ENCODE data around the gene ZNF799. TPM values are rescaled to one million over a fixed set of nuclear protein-coding genes. Genes with fewer than 3 reads are reported as not detected.
"Not testable (repeated sequence)": the region's sequence is repeated elsewhere in the genome, so short reads cannot be mapped to it uniquely, and the experiment has no call there.

ZNF799 gene
- total RNA-seq = 1 to 10 TPM; 9.7 to 10.0 TPM
- polyA plus RNA-seq (ENCODE audit: insufficient read length in 2 of 2) = 1 to 10 TPM; 5.5 to 6.2 TPM
- long read RNA-seq, donor 1, full-length matches to known transcripts = 1 of 1 reads
- long read RNA-seq, donor 1, partial matches to known transcripts = 0 of 1 reads
- long read RNA-seq, donor 1, other reads (novel, unspliced or antisense) = 0 of 1 reads
- long read RNA-seq, donor 2 = 0 reads
- long read RNA-seq, donor 3, partial matches to known transcripts = 0 of 2 reads
- long read RNA-seq, donor 3, other reads (novel, unspliced or antisense) = 0 of 2 reads
- long read RNA-seq, donor 4, full-length matches to known transcripts = 4 of 4 reads
- long read RNA-seq, donor 4, partial matches to known transcripts = 0 of 4 reads
- long read RNA-seq, donor 4, other reads (novel, unspliced or antisense) = 0 of 4 reads

- whole genome bisulfite sequencing (ENCODE audit: insufficient coverage) = under 1% methylated on average over 69 of the region's 71 CpGs
- Histone ChIP-seq H3K4me3 (ENCODE audit: low read depth, low read length) (peak within 1 kb of the TSS; percentile 89), H3K27ac (ENCODE audit: low read depth, low read length) (peak within 1 kb of the TSS; percentile 84), H3K4me1 (ENCODE audit: control insufficient read depth, insufficient read depth, low read length) (peaks cover 14% of the 10 kb centered on the region), H3K27me3 (ENCODE audit: control insufficient read depth, insufficient read depth, low read length) (no peaks in the 10 kb centered on the region), H3K9me3 (ENCODE audit: control insufficient read depth, insufficient read depth, low read length) (no peaks in the 10 kb centered on the region), H3K36me3 (ENCODE audit: control insufficient read depth, insufficient read depth, low read length) (no peaks in the 10 kb centered on the region)
- DNase-seq (ENCODE audit: low read depth in 4 of 6, low spot score in 6 of 6) = peak; percentile 81 to 98 (median 88)
These were observed at the start of gene ZNF799 for GRCh38 chr19:12400633-12401502. ZNF799 (minus strand) TSS chr19:12401271; CDS start chr19:12401070, 201 bp downstream.

- Histone ChIP-seq H3K9me3 (ENCODE audit: control insufficient read depth, insufficient read depth, low read length) (peaks cover 7% of the 10 kb centered on the region), H3K27me3 (ENCODE audit: control insufficient read depth, insufficient read depth, low read length) (no peaks in the 10 kb centered on the region), H3K36me3 (ENCODE audit: control insufficient read depth, insufficient read depth, low read length) (no peaks in the 10 kb centered on the region), H3K27ac (ENCODE audit: low read depth, low read length) (no peak overlapping the region), H3K4me3 (ENCODE audit: low read depth, low read length) (no peak overlapping the region), H3K4me1 (ENCODE audit: control insufficient read depth, insufficient read depth, low read length) (no peaks in the 10 kb centered on the region)
- no peak for DNase-seq (ENCODE audit: low read depth in 4 of 6, low spot score in 6 of 6)
- 96% methylated on average over 10 of the region's 10 CpGs for WGBS (ENCODE audit: insufficient coverage)
These were observed 49.8 kb upstream of the ZNF799 start for GRCh38 chr19:12450844-12451243.

- H3K27ac ChIP-seq (ENCODE audit: low read depth, low read length) = no peak overlapping the region
- no peak overlapping the region for H3K4me3 ChIP-seq (ENCODE audit: low read depth, low read length)
- WGBS (ENCODE audit: insufficient coverage) = 90% methylated on average over 2 of the region's 2 CpGs
- no peaks in the 10 kb centered on the region for H3K4me1 ChIP-seq (ENCODE audit: control insufficient read depth, insufficient read depth, low read length)
- no peaks in the 10 kb centered on the region for H3K27me3 ChIP-seq (ENCODE audit: control insufficient read depth, insufficient read depth, low read length)
- H3K36me3 ChIP-seq (ENCODE audit: control insufficient read depth, insufficient read depth, low read length) = no peaks in the 10 kb centered on the region
- H3K9me3 ChIP-seq (ENCODE audit: control insufficient read depth, insufficient read depth, low read length) = peaks cover 7% of the 10 kb centered on the region
- DNase-seq (ENCODE audit: low read depth in 4 of 6, low spot score in 6 of 6) = no peak
These were observed 47.7 kb upstream of the ZNF799 start for GRCh38 chr19:12448808-12449207.

GRCh38 chr19:12440541-12441316, 39.7 kb upstream of the ZNF799 start, which contains the start of gene ZNF443:
ZNF443 (minus strand) TSS chr19:12441021; CDS start chr19:12440914, 107 bp downstream.
- DNase-seq (ENCODE audit: low read depth in 4 of 6, low spot score in 6 of 6) = peak; percentile 96 to 99 (median 98)
- Histone ChIP-seq H3K27me3 (ENCODE audit: control insufficient read depth, insufficient read depth, low read length) (no peaks in the 10 kb centered on the region), H3K4me3 (ENCODE audit: low read depth, low read length) (peak within 1 kb of the TSS; percentile 73), H3K27ac (ENCODE audit: low read depth, low read length) (peak within 1 kb of the TSS; percentile 82), H3K9me3 (ENCODE audit: control insufficient read depth, insufficient read depth, low read length) (no peaks in the 10 kb centered on the region), H3K36me3 (ENCODE audit: control insufficient read depth, insufficient read depth, low read length) (no peaks in the 10 kb centered on the region), H3K4me1 (ENCODE audit: control insufficient read depth, insufficient read depth, low read length) (peaks cover 3% of the 10 kb centered on the region)
- 0% methylated on average over 55 of the region's 59 CpGs for WGBS (ENCODE audit: insufficient coverage)

GRCh38 chr19:12439686-12440540, 38.8 kb upstream of the ZNF799 start:
- not testable (repeated sequence) for H3K36me3 ChIP-seq (ENCODE audit: control insufficient read depth, insufficient read depth, low read length); H3K9me3 ChIP-seq (ENCODE audit: control insufficient read depth, insufficient read depth, low read length); H3K4me1 ChIP-seq (ENCODE audit: control insufficient read depth, insufficient read depth, low read length); H3K27me3 ChIP-seq (ENCODE audit: control insufficient read depth, insufficient read depth, low read length)
- Histone ChIP-seq H3K4me3 (ENCODE audit: low read depth, low read length) (peak overlapping the region; percentile 73), H3K27ac (ENCODE audit: low read depth, low read length) (peak overlapping the region; percentile 40)
- DNase-seq (ENCODE audit: low read depth in 4 of 6, low spot score in 6 of 6) = peak in 2 of 6 donors; percentile 29 to 45
- 1% methylated on average over 17 of the region's 28 CpGs for WGBS (ENCODE audit: insufficient coverage)

DNA sequence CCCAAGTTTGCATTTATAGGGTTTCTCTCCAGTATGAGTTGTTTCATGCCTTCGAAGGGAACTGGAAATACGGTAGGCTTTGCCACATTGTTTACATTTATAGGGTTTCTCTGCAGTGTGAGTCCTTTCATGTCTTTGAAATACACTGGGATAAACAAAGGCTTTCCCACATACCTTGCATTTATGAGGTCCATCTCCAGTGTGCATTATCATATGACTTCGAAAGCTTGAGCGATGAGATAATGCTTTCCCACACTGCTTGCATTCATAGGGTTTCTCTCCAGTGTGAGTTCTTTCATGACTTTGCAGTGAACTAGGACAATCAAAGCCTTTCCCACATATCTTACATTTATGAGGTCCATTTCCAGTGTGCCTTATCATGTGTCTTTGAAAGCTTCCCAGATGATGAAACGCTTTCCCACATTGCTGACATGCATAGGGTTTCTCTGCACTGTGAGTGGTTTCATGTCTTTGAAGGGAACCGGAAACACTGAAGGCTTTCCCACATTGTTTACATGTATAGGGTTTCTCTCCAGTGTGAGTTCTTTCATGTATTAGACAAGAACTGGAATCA, 29.7 kb upstream of the ZNF799 start:
- H3K27ac ChIP-seq (ENCODE audit: low read depth, low read length); H3K36me3 ChIP-seq (ENCODE audit: control insufficient read depth, insufficient read depth, low read length); H3K27me3 ChIP-seq (ENCODE audit: control insufficient read depth, insufficient read depth, low read length); H3K4me1 ChIP-seq (ENCODE audit: control insufficient read depth, insufficient read depth, low read length); DNase-seq (ENCODE audit: low read depth in 4 of 6, low spot score in 6 of 6); H3K4me3 ChIP-seq (ENCODE audit: low read depth, low read length); H3K9me3 ChIP-seq (ENCODE audit: control insufficient read depth, insufficient read depth, low read length): not testable (repeated sequence)
- WGBS (ENCODE audit: insufficient coverage) = 93% methylated on average over 2 of the region's 6 CpGs

DNA sequence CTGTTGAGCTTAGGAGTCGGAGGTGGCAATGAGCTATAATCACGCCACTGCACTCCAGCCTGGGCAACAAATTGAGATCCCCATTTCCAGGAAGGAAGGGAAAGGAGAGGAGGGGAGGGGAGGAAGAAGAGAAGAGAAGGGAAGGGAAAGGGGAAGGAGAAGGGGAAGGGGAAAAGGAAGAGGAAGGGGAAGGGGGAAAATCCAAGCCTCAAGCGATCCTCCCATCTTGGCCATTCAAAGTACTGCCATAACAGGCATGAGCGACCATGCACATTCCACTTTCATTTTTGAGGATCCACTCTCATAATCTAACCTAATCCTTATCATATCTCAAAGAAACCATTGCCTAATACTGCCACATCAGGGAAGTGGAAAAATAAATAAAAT, 24.8 kb upstream of the ZNF799 start:
- no peak for DNase-seq (ENCODE audit: low read depth in 4 of 6, low spot score in 6 of 6)
- no peaks in the 10 kb centered on the region for H3K27me3 ChIP-seq (ENCODE audit: control insufficient read depth, insufficient read depth, low read length)
- peaks cover 2% of the 10 kb centered on the region for H3K36me3 ChIP-seq (ENCODE audit: control insufficient read depth, insufficient read depth, low read length)
- no peaks in the 10 kb centered on the region for H3K4me1 ChIP-seq (ENCODE audit: control insufficient read depth, insufficient read depth, low read length)
- no peak overlapping the region for H3K27ac ChIP-seq (ENCODE audit: low read depth, low read length)
- WGBS (ENCODE audit: insufficient coverage) = 95% methylated on average over 2 of the region's 4 CpGs
- H3K4me3 ChIP-seq (ENCODE audit: low read depth, low read length) = no peak overlapping the region
- H3K9me3 ChIP-seq (ENCODE audit: control insufficient read depth, insufficient read depth, low read length) = no peaks in the 10 kb centered on the region

- Histone ChIP-seq H3K4me1 (ENCODE audit: control insufficient read depth, insufficient read depth, low read length) (no peaks in the 10 kb centered on the region), H3K9me3 (ENCODE audit: control insufficient read depth, insufficient read depth, low read length) (no peaks in the 10 kb centered on the region), H3K27me3 (ENCODE audit: control insufficient read depth, insufficient read depth, low read length) (no peaks in the 10 kb centered on the region), H3K36me3 (ENCODE audit: control insufficient read depth, insufficient read depth, low read length) (peaks cover 2% of the 10 kb centered on the region), H3K4me3 (ENCODE audit: low read depth, low read length) (no peak overlapping the region), H3K27ac (ENCODE audit: low read depth, low read length) (no peak overlapping the region)
- no peak for DNase-seq (ENCODE audit: low read depth in 4 of 6, low spot score in 6 of 6)
- WGBS (ENCODE audit: insufficient coverage) = 100% methylated on average over 1 of the region's 2 CpGs
These were observed 24.3 kb upstream of the ZNF799 start for GRCh38 chr19:12425236-12425887.
